ENCODE data around the gene PDIK1L.

- no peak for TF ChIP-seq CTCF (conservative IDR thresholded peaks at IDR 0.05 in 1 of 2, IDR thresholded peaks at IDR 0.05 in 1 of 2; ENCODE audit: extremely low read depth in 1 of 2, insufficient read depth in 1 of 2, low read depth in 1 of 2, low read length in 2 of 2)
- no peak for TF ChIP-seq EZH2 (IDR thresholded peaks at IDR 0.05; ENCODE audit: borderline replicate concordance, low read length)
These were observed 15.9 kb downstream of the PDIK1L start for GRCh38 chr1:26127235-26128163.
